ENCODE results near the gene ERC1. TPM values are rescaled to one million over a fixed set of nuclear protein-coding genes. Genes with fewer than 3 reads are reported as not detected.
"Not testable (repeated sequence)": the region's sequence is repeated elsewhere in the genome, so short reads cannot be mapped to it uniquely, and the experiment has no call there.

ERC1 gene
- total and polyA plus RNA-seq, 9 of the 15 experiments (the other 6 are each of a cell fraction or from before 2014, with no cell fraction given) = 0.74 to 11.8 (median 4.8) TPM

- H3K27ac ChIP-seq (ENCODE audit: extremely low read depth, low read depth, low read length) = no peak overlapping the region
- in situ Hi-C loops (cut with MboI) = no loop called here
Observed at GRCh38 chr12:997505-997904, 6.5 kb downstream of the ERC1 start.

GRCh38 chr12:998020-998874 is 7.2 kb downstream of the ERC1 start:
- BruUV-seq (replicated peaks) = no TSS peak
- ATAC-seq = peak; percentile 38; the same call in 1 of the 3 replicates
- peaks cover 0 to 5% of the 10 kb centered on the region in 2 experiments; a peak in 1 of 5 replicates for H3K4me1 ChIP-seq (replicated peaks in 1 of 2; ENCODE audit: control insufficient read depth in 2 of 2, insufficient read depth in 2 of 2, low read length in 2 of 2)
- H3K9me1 ChIP-seq (ENCODE audit: control insufficient read depth, insufficient read depth, low read length) = no peaks in the 10 kb centered on the region
- intact Hi-C loops (cut with micrococcal nuclease) (no loop called here), in situ Hi-C loops (cut with MboI) (no loop called here)
- H3K4me3 ChIP-seq = no peak overlapping the region
- H3K27me3 ChIP-seq (ENCODE audit: control insufficient read depth in 2 of 2, insufficient read depth in 2 of 2, low read length in 2 of 2) = no peaks in the 10 kb centered on the region
- H3K9ac ChIP-seq (ENCODE audit: insufficient read depth in 1 of 2, low read depth in 2 of 2, low read length in 2 of 2) = no peak overlapping the region
- no peaks in the 10 kb centered on the region for H3K36me3 ChIP-seq (ENCODE audit: control insufficient read depth, insufficient read depth, low read length)
- H3K9me3 ChIP-seq (replicated peaks; ENCODE audit: control insufficient read depth, insufficient read depth, low read depth, low read length) = no peaks in the 10 kb centered on the region
- H3K79me2 ChIP-seq (ENCODE audit: control insufficient read depth, insufficient read depth, low read length) = peaks cover 11% of the 10 kb centered on the region
- ChIA-PET POLR2A (no interaction called here), CTCF (ENCODE audit: low intra/inter-chr PET ratio) (no interaction called here)
- DNase-seq (ENCODE audit: extremely low read depth in 1 of 4, low spot score in 3 of 4) = no peak
- TF ChIP-seq CEBPB (tag; IDR thresholded peaks at IDR 0.05) = peak; percentile 71
- TF ChIP-seq SOX6 (IDR thresholded peaks at IDR 0.05) = peak; percentile 48; the same call in 1 of the 2 replicates
- no peak for TF ChIP-seq CBFB (CRISPR knock-in tag; IDR thresholded peaks at IDR 0.05)
- TF ChIP-seq BCOR (IDR thresholded peaks at IDR 0.05) = no peak
- peaks cover 4% of the 10 kb centered on the region; the same call in 1 of the 2 replicates for H4K20me1 ChIP-seq (replicated peaks; ENCODE audit: control insufficient read depth, insufficient read depth, low read length)
- no peak overlapping the region for H2AFZ ChIP-seq (ENCODE audit: low read depth, low read length)
- no peak overlapping the region for H3K4me2 ChIP-seq (ENCODE audit: insufficient read depth, low read length)
- WGBS (ENCODE audit: insufficient coverage, low coverage, missing lambda C conversion rate) = 64% methylated on average over 6 of the region's 6 CpGs
- no peak overlapping the region for H3K27ac ChIP-seq (ENCODE audit: extremely low read depth, low read depth, low read length)
- peak; percentile 15 for FAIRE-seq

More at GRCh38 chr12:997505-997904, 6.5 kb downstream of the ERC1 start:
- DNase-seq (ENCODE audit: extremely low read depth in 1 of 4, low spot score in 3 of 4) (no peak), ATAC-seq (no peak), FAIRE-seq (no peak)
- Histone ChIP-seq H3K9ac (ENCODE audit: insufficient read depth in 1 of 2, low read depth in 2 of 2, low read length in 2 of 2) (no peak overlapping the region), H3K4me1 (replicated peaks in 1 of 2; ENCODE audit: control insufficient read depth in 2 of 2, insufficient read depth in 2 of 2, low read length in 2 of 2) (peaks cover 0 to 5% of the 10 kb centered on the region in 2 experiments; a peak in 2 of 5 replicates), H3K4me3 (no peak overlapping the region), H4K20me1 (replicated peaks; ENCODE audit: control insufficient read depth, insufficient read depth, low read length) (peaks cover 4% of the 10 kb centered on the region; the same call in 1 of the 2 replicates), H3K4me2 (ENCODE audit: insufficient read depth, low read length) (no peak overlapping the region), H3K9me1 (ENCODE audit: control insufficient read depth, insufficient read depth, low read length) (no peaks in the 10 kb centered on the region), H2AFZ (ENCODE audit: low read depth, low read length) (no peak overlapping the region), H3K27me3 (ENCODE audit: control insufficient read depth in 2 of 2, insufficient read depth in 2 of 2, low read length in 2 of 2) (no peaks in the 10 kb centered on the region), H3K79me2 (ENCODE audit: control insufficient read depth, insufficient read depth, low read length) (peaks cover 17% of the 10 kb centered on the region), H3K36me3 (ENCODE audit: control insufficient read depth, insufficient read depth, low read length) (no peaks in the 10 kb centered on the region), H3K9me3 (replicated peaks; ENCODE audit: control insufficient read depth, insufficient read depth, low read depth, low read length) (no peaks in the 10 kb centered on the region)
- ChIA-PET CTCF (ENCODE audit: low intra/inter-chr PET ratio) (no interaction called here), POLR2A (no interaction called here)
- no TSS peak for BruUV-seq (replicated peaks)
- WGBS (ENCODE audit: insufficient coverage, low coverage, missing lambda C conversion rate) = 83% methylated on average over 1 of the region's 1 CpG
- intact Hi-C loops (cut with micrococcal nuclease) = no loop called here
- TF ChIP-seq HEY1 (CRISPR knock-in tag; IDR thresholded peaks at IDR 0.05; ENCODE audit: borderline replicate concordance) (no peak), ZEB2 (IDR thresholded peaks at IDR 0.05) (no peak)

- H3K4me2 ChIP-seq (ENCODE audit: insufficient read depth, low read length); H3K4me1 ChIP-seq (replicated peaks in 1 of 2; ENCODE audit: control insufficient read depth in 2 of 2, insufficient read depth in 2 of 2, low read length in 2 of 2); ATAC-seq; H3K79me2 ChIP-seq (ENCODE audit: control insufficient read depth, insufficient read depth, low read length); H3K4me3 ChIP-seq; H3K9me1 ChIP-seq (ENCODE audit: control insufficient read depth, insufficient read depth, low read length); CTCF ChIA-PET (ENCODE audit: low intra/inter-chr PET ratio); BruUV-seq (replicated peaks); H3K9me3 ChIP-seq (replicated peaks; ENCODE audit: control insufficient read depth, insufficient read depth, low read depth, low read length); H3K9ac ChIP-seq (ENCODE audit: insufficient read depth in 1 of 2, low read depth in 2 of 2, low read length in 2 of 2); H4K20me1 ChIP-seq (replicated peaks; ENCODE audit: control insufficient read depth, insufficient read depth, low read length); H2AFZ ChIP-seq (ENCODE audit: low read depth, low read length); in situ Hi-C loops (cut with MboI); intact Hi-C loops (cut with micrococcal nuclease); DNase-seq (ENCODE audit: extremely low read depth in 1 of 4, low spot score in 3 of 4); H3K27ac ChIP-seq (ENCODE audit: extremely low read depth, low read depth, low read length); FAIRE-seq; POLR2A ChIA-PET; H3K27me3 ChIP-seq (ENCODE audit: control insufficient read depth in 2 of 2, insufficient read depth in 2 of 2, low read length in 2 of 2); H3K36me3 ChIP-seq (ENCODE audit: control insufficient read depth, insufficient read depth, low read length): not testable (repeated sequence)
- WGBS (ENCODE audit: insufficient coverage, low coverage, missing lambda C conversion rate) = 83% methylated on average over 5 of the region's 7 CpGs
Observed at GRCh38 chr12:999736-1000135, 8.7 kb downstream of the ERC1 start.

Data from K562 (cell line).